GM12891 (cell line): ENCODE results near the gene VWA8.

ENCODE experiments used
- POLR2A ChIP-seq: IDR thresholded peaks from 2 replicates; pipeline ENCODE4 v1.6.1; 2011; ENCODE audit warnings: low read depth, low read length, control low read depth
- POLR2AphosphoS5 ChIP-seq: IDR thresholded peaks from 2 replicates; pipeline ENCODE4 v1.6.1; 2011; ENCODE audit warnings: low read depth, low read length, control low read depth
- TAF1 ChIP-seq: IDR thresholded peaks from 2 replicates; pipeline ENCODE4 v1.6.1; 2011; ENCODE audit warnings: low read depth, low read length, control low read depth

- TF ChIP-seq TAF1 (no peak), POLR2A (no peak), POLR2AphosphoS5 (no peak)
These were observed 336.9 kb downstream of the VWA8 start for GRCh38 chr13:41624041-41624440.
